Measurements from ENCODE around the gene FKBP1A.

The FKBP1A gene

GRCh38 chr20:1325173-1326030 is 67.5 kb downstream of the FKBP1A start (continued):
- peak; percentile 97 for TF ChIP-seq ATF2 (tag by site-specific recombination; IDR thresholded peaks at IDR 0.05; ENCODE audit: low read depth)

- Histone ChIP-seq H3K4me3 (ENCODE audit: low read depth, low read length) (peak overlapping the region; percentile 66), H3K36me3 (ENCODE audit: control insufficient read depth in 2 of 2, insufficient read depth in 1 of 2, low read length in 2 of 2) (peaks cover 0 to 22% of the 10 kb centered on the region in 2 experiments; a peak in 2 of 3 replicates), H3K4me1 (ENCODE audit: control insufficient read depth, insufficient read depth, low read length) (peaks cover 21% of the 10 kb centered on the region), H3K9me3 (ENCODE audit: control insufficient read depth, insufficient read depth, low read depth, low read length) (no peaks in the 10 kb centered on the region), H3K27ac (ENCODE audit: extremely low read depth, low read depth, low read length) (no peak overlapping the region; the same call in 1 of the 2 replicates)
- ChIA-PET CTCF (interaction anchor here (0.6 to 3.6 kb wide), 5 partner anchors 12 to 414 kb away, joined by 3 to 14 read pairs (median 4); no protein-coding TSS in a partner anchor), POLR2A (interaction anchor here (1.0 to 1.3 kb wide), 3 partner anchors 59 to 114 kb away, joined by 3 to 4 read pairs (median 3); partner anchors contain the start of gene SNPH)
- 0 out of 2 replicates have a peak, but pooled peaks have one; percentile 14 for TF ChIP-seq ZNF518A (tag by site-specific recombination; conservative IDR thresholded peaks at IDR 0.05; ENCODE audit: low read depth)
- no peak for TF ChIP-seq ZNF354C (tag by site-specific recombination; IDR thresholded peaks at IDR 0.05; ENCODE audit: borderline replicate concordance, low read depth)
- no peak for TF ChIP-seq ATF2 (tag by site-specific recombination; IDR thresholded peaks at IDR 0.05; ENCODE audit: low read depth)
- TF ChIP-seq REST (tag by site-specific recombination; IDR thresholded peaks at IDR 0.05), result no peak
- no peak for TF ChIP-seq YY2 (tag by site-specific recombination; IDR thresholded peaks at IDR 0.05)
- no peak for TF ChIP-seq ZNF585B (tag by site-specific recombination; IDR thresholded peaks at IDR 0.05)
- TF ChIP-seq ZNF335 (tag by site-specific recombination; conservative IDR thresholded peaks at IDR 0.05), result no peak
These were observed 68.2 kb downstream of the FKBP1A start for GRCh38 chr20:1324598-1325172.
